GM12878 (cell line): ENCODE results near the gene GARIN5B. TPM values are rescaled to one million over a fixed set of nuclear protein-coding genes. Genes with fewer than 3 reads are reported as not detected.

Experiments
- ATAC-seq: fragments of 200-7000 bp; cut with Tn5 transposase; 3 replicates; pipeline ENCODE4 v1.9.1; 2020; ENCODE audit warnings: mild to moderate bottlenecking, moderate library complexity
- BruUV-seq: library from RNA; stranded (reverse); fragments of 400-500 nt; replicated peaks from 2 replicates; lab custom pipeline; 2021; lab: Mats Ljungman, UMichigan
- CTCF ChIA-PET: fragments of 300-600 bp; sonication (Branson Sonifier 250); formaldehyde crosslinking; extraction: SDS; loops from one replicate; lab custom pipeline; 2021; ENCODE audit warnings: inconsistent platforms; lab: Yijun Ruan, JAX
- POLR2A ChIA-PET: fragments of 350-600 bp; formaldehyde crosslinking; extraction: SDS; loops from one replicate; lab custom pipeline; 2021; ENCODE audit warnings: inconsistent platforms; lab: Charles Lee
- RAD21 ChIA-PET: fragments of 300-600 bp; sonication (Branson Sonifier 250); formaldehyde crosslinking; loops from one replicate; lab custom pipeline; 2023; ENCODE audit warnings: antibody characterized with exemption; ENCODE audit not compliant: unreplicated experiment; lab: Charles Lee
- SMC1A ChIA-PET: fragments of 300-600 bp; sonication (Branson Sonifier 250); formaldehyde crosslinking; loops from one replicate; lab custom pipeline; 2023; ENCODE audit not compliant: unreplicated experiment, uncharacterized antibody; lab: Charles Lee
- DNase-seq: peaks from one replicate; pipeline ENCODE4 v3.0.0-alpha.2; 2011; ENCODE audit warnings: low read depth, low spot score
- FAIRE-seq: peaks from 3 replicates; lab custom pipeline; 2011; peaks lifted over from hg19 to GRCh38; lab: Jason Lieb, UNC
- H2AFZ ChIP-seq: 2 replicates; pipeline ENCODE4 v1.6.0; 2011; ENCODE audit warnings: low read depth, low read length, control low read depth; ENCODE audit not compliant: control insufficient read depth
- H3K27ac ChIP-seq: 2 replicates; pipeline ENCODE4 v1.5.1; 2011; ENCODE audit warnings: control low read depth; ENCODE audit not compliant: control insufficient read depth, insufficient read depth
- H3K27me3 ChIP-seq, 2 experiments: replicated peaks in 1 of 2; 2 replicates each; pipeline versions ENCODE4 v1.6.0 to v1.6.1; 2011; ENCODE audit warnings: low read length in 1 of 2; ENCODE audit not compliant: control insufficient read depth in 2 of 2, insufficient read depth in 2 of 2
- H3K36me3 ChIP-seq, 2 experiments: 2 replicates each; pipeline ENCODE4 v1.5.1; 2011; ENCODE audit warnings: low read length in 1 of 2; ENCODE audit not compliant: control insufficient read depth in 2 of 2, insufficient read depth in 2 of 2
- H3K4me1 ChIP-seq: 2 replicates; pipeline ENCODE4 v1.6.1; 2011; ENCODE audit warnings: mild to moderate bottlenecking, low read length, moderate library complexity, mixed read lengths; ENCODE audit not compliant: control insufficient read depth, insufficient read depth
- H3K4me2 ChIP-seq: 2 replicates; pipeline ENCODE4 v1.6.0; 2011; ENCODE audit warnings: control low read depth; ENCODE audit not compliant: control insufficient read depth, insufficient read depth
- H3K4me3 ChIP-seq: fragments of 200-600 bp; sonication (generic); 2 replicates; pipeline ENCODE4 v1.5.1; 2016
- H3K79me2 ChIP-seq: 2 replicates; pipeline ENCODE4 v1.6.0; 2011; ENCODE audit warnings: low read length; ENCODE audit not compliant: control insufficient read depth, insufficient read depth
- H3K9ac ChIP-seq: 2 replicates; pipeline ENCODE4 v1.8.0; 2011; ENCODE audit warnings: low read length, control low read depth, mixed read lengths; ENCODE audit not compliant: control insufficient read depth, insufficient read depth
- H3K9me3 ChIP-seq: replicated peaks from 3 replicates; pipeline ENCODE4 v1.5.1; 2011; ENCODE audit warnings: mild to moderate bottlenecking, low read length; ENCODE audit not compliant: control insufficient read depth, insufficient read depth
- H4K20me1 ChIP-seq: 2 replicates; pipeline ENCODE4 v1.6.0; 2011; ENCODE audit not compliant: control insufficient read depth, insufficient read depth
- EZH2 ChIP-seq: IDR thresholded peaks from 2 replicates; pipeline ENCODE4 v1.6.1; 2012; ENCODE audit warnings: low read depth, mild to moderate bottlenecking, control low read depth, inconsistent platforms, low read length, borderline replicate concordance; ENCODE audit not compliant: control insufficient read depth
- PAX8 ChIP-seq: fragments of 450-650 bp; IDR thresholded peaks from 2 replicates; pipeline ENCODE4 v1.6.1; 2017; ENCODE audit warnings: mild to moderate bottlenecking, moderate library complexity
- WGBS: methylation state at CpG from one replicate; pipeline ENCODE4 v1.1.6; 2016; ENCODE audit warnings: low lambda C conversion rate; ENCODE audit not compliant: insufficient replicate concordance, insufficient coverage; ENCODE audit errors: missing lambda C conversion rate; 5-methylcytosine and 5-hydroxymethylcytosine counted together
- in situ Hi-C: fragments of 300-500 bp; cut with MboI; formaldehyde crosslinking; loops from 9 replicates; pipeline ENCODE4 v1.14.3; 2018; ENCODE audit warnings: mixed read lengths
- intact Hi-C: fragments of 100-400 bp; cut with micrococcal nuclease; formaldehyde crosslinking; loops from one replicate; pipeline ENCODE4 v1.14.2; 2022; ENCODE audit not compliant: unreplicated experiment
- polyA plus RNA-seq, 11 experiments: library from polyadenylated mRNA; depleted of rRNA in 4 of 11; unstranded in 6 of 11; stranded (reverse) in 5 of 11; fragments of >200 nt; fragmentation: Nextera tagmentation in 4 of 11; fragmentation: Illumina TruSeq in 1 of 11; extraction: Ambion mirVana in 4 of 11; extraction: Trizol in 1 of 11; gene quantifications; 1 replicate in 1 of 11; 2 replicates in 10 of 11; pipeline versions ENCODE4 v1.2.1 to v1.2.3, GENCODE V29; 2011 to 2016; ENCODE audit warnings: inconsistent platforms in 2 of 11, missing spikeins in 2 of 11, low read depth in 1 of 11
- total RNA-seq, 4 experiments: library from RNA; depleted of rRNA in 3 of 4; stranded (reverse); fragments of >200 nt in 3 of 4; fragmentation: Illumina TruSeq in 1 of 4; extraction: Trizol in 1 of 4; gene quantifications; 2 replicates each; pipeline versions ENCODE4 v1.2.1 to v1.2.3, GENCODE V29; 2013 to 2021
- TF ChIP-seq, protein P1 (sequence below): fragments of 450-650 bp; formaldehyde crosslinking; IDR thresholded peaks from 2 replicates; pipeline ENCODE4 v1.4.0; 2020; ENCODE audit warnings: mild to moderate bottlenecking, moderate library complexity

GARIN5B gene
- total and polyA plus RNA-seq, 10 of the 15 experiments (the other 5 are each of a cell fraction or from before 2014, with no cell fraction given) = not detected

DNA sequence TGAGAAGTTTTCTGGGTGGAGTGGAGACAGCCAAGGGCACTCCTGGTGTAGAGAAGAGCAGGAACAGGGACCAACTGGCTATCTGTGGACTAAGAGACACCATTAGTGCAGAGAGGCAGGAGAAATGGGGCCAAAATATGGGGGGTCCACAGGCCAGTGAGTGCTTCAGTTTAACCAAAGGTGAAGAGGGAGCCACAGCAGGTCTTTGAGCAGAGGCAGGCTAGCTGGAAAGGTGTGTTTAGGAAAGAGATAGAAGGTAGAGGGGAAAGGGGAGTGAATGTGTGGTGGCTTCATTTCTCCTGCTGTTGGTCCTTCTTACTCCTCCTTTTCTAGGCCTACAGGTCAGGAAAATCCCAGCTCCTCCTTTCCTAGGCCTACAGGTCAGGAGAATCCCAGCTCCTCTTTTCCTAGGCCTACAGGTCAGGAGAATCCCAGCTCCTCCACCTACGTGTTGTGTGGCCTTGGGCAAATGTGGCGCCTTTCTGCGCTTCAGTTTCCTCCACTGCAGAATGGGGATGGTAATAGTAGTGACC, 19.5 kb upstream of the GARIN5B start:
- Histone ChIP-seq H3K27me3 (no peaks in the 10 kb centered on the region), H3K79me2 (peaks cover 25% of the 10 kb centered on the region), H3K9me3 (no peaks in the 10 kb centered on the region), H3K9ac (peak overlapping the region; percentile 58), H4K20me1 (peaks cover 11% of the 10 kb centered on the region), H3K36me3 (peaks cover 3 to 7% of the 10 kb centered on the region in 2 experiments; a peak in 2 of 4 replicates), H3K27ac (no peak overlapping the region), H3K4me2 (peak overlapping the region; percentile 58), H2AFZ (no peak overlapping the region), H3K4me3 (peak overlapping the region; percentile 72; the same call in 1 of the 2 replicates), H3K4me1 (peaks cover 15% of the 10 kb centered on the region)
- POLR2A ChIA-PET = interaction anchor here (1.1 to 3.1 kb wide), 5 partner anchors 24 to 272 kb away, joined by 3 to 26 read pairs (median 19); partner anchors contain the start of genes KMT5C, U2AF2 and UBE2S
- CTCF ChIA-PET = interaction anchor here (1.0 to 3.4 kb wide), 6 partner anchors 43 to 223 kb away, joined by 3 to 49 read pairs (median 11); partner anchors contain the start of gene KMT5C
- DNase-seq (no peak), ATAC-seq (no peak), FAIRE-seq (no peak)
- no peak for TF ChIP-seq EZH2
- no peak for TF ChIP-seq PAX8
- TF ChIP-seq, protein P1, sequence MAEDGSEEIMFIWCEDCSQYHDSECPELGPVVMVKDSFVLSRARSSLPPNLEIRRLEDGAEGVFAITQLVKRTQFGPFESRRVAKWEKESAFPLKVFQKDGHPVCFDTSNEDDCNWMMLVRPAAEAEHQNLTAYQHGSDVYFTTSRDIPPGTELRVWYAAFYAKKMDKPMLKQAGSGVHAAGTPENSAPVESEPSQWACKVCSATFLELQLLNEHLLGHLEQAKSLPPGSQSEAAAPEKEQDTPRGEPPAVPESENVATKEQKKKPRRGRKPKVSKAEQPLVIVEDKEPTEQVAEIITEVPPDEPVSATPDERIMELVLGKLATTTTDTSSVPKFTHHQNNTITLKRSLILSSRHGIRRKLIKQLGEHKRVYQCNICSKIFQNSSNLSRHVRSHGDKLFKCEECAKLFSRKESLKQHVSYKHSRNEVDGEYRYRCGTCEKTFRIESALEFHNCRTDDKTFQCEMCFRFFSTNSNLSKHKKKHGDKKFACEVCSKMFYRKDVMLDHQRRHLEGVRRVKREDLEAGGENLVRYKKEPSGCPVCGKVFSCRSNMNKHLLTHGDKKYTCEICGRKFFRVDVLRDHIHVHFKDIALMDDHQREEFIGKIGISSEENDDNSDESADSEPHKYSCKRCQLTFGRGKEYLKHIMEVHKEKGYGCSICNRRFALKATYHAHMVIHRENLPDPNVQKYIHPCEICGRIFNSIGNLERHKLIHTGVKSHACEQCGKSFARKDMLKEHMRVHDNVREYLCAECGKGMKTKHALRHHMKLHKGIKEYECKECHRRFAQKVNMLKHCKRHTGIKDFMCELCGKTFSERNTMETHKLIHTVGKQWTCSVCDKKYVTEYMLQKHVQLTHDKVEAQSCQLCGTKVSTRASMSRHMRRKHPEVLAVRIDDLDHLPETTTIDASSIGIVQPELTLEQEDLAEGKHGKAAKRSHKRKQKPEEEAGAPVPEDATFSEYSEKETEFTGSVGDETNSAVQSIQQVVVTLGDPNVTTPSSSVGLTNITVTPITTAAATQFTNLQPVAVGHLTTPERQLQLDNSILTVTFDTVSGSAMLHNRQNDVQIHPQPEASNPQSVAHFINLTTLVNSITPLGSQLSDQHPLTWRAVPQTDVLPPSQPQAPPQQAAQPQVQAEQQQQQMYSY (CRISPR knock-in tag) = no peak
- RAD21 ChIA-PET = interaction anchor here (0.7 to 3.1 kb wide), 4 partner anchors 44 to 242 kb away, joined by 4 to 28 read pairs (median 16); partner anchors contain the start of gene KMT5C
- intact Hi-C loops (loop anchor here (5.0 to 10.0 kb wide), 3 partner anchors 80 to 768 kb away; partner anchors contain the start of gene PPP6R1), in situ Hi-C loops (no loop called here)
- BruUV-seq = no TSS peak
- 65% methylated on average over 3 of the region's 3 CpGs for WGBS
- SMC1A ChIA-PET = interaction anchor here (0.8 to 3.1 kb wide), 4 partner anchors 44 to 241 kb away, joined by 3 to 22 read pairs (median 10); partner anchors contain the start of gene KMT5C
